ENCODE results near the gene ZNF362.
"Not testable (repeated sequence)": the region's sequence is repeated elsewhere in the genome, so short reads cannot be mapped to it uniquely, and the experiment has no call there.

Gene ZNF362

DNA sequence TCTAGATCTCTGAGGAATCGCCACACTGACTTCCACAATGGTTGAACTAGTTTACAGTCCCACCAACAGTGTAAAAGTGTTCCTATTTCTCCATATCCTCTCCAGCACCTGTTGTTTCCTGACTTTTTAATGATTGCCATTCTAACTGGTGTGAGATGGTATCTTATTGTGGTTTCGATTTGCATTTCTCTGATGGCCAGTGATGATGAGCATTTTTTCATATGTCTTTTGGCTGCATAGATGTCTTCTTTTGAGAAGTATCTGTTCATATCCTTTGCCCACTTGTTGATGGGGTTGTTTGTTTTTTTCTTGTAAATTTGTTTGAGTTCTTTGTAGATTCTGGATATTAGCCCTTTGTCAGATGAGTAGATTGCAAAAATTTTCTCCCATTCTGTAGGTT, 34.3 kb downstream of the ZNF362 start:
- not testable (repeated sequence) for H3K4me3 ChIP-seq (ENCODE audit: low read length); H3K9me3 ChIP-seq (ENCODE audit: control insufficient read depth, low read length); H3K9ac ChIP-seq (ENCODE audit: low read length); DNase-seq (ENCODE audit: low read depth); H3K4me1 ChIP-seq (ENCODE audit: control insufficient read depth, insufficient read depth, low read length); H3K27me3 ChIP-seq (replicated peaks; ENCODE audit: control insufficient read depth, insufficient read depth, low read length)
- H3K36me3 ChIP-seq (ENCODE audit: control insufficient read depth, insufficient read depth, low read length, severe bottlenecking) = peaks cover 24% of the 10 kb centered on the region

DNA sequence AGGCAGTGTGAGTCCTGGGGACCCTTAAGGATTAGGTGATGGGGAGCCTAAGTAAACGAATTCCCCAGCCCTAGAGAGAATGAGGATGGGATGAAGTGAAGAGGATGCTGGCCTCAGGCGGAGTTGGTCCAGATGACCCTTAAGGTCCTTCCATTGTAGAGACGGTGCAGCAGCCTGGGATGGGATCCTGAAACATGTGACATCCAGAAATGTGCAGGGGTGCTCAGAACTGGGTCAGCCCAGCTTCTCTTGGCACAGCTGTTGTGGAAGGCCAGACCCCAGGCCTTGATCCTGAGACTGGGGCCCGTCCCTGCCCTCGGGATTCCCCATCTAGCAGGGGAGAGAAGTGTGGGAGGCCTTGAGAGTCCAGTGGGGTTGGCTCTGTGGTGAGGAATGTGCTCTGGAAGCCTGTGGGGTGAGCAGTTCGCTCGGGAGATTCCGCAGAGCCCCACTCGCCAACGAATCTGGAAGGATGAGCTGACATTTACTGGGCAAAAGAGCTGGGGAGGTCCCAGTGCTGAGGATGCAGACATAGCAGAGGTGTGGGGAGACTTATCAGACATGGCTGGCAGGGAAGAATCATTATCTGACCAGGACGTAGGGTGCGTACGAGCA, 36.5 kb downstream of the ZNF362 start:
- Histone ChIP-seq H3K4me1 (ENCODE audit: control insufficient read depth, insufficient read depth, low read length) (peaks cover 10% of the 10 kb centered on the region), H3K4me3 (ENCODE audit: low read length) (no peak overlapping the region), H3K9ac (ENCODE audit: low read length) (no peak overlapping the region), H3K27me3 (replicated peaks; ENCODE audit: control insufficient read depth, insufficient read depth, low read length) (no peaks in the 10 kb centered on the region), H3K9me3 (ENCODE audit: control insufficient read depth, low read length) (no peaks in the 10 kb centered on the region), H3K36me3 (ENCODE audit: control insufficient read depth, insufficient read depth, low read length, severe bottlenecking) (peaks cover 19% of the 10 kb centered on the region)
- no peak for DNase-seq (ENCODE audit: low read depth)

GRCh38 chr1:33294071-33295010, 38.0 kb downstream of the ZNF362 start:
- no peak overlapping the region for H3K9ac ChIP-seq (ENCODE audit: low read length)
- no peaks in the 10 kb centered on the region for H3K27me3 ChIP-seq (replicated peaks; ENCODE audit: control insufficient read depth, insufficient read depth, low read length)
- no peak overlapping the region for H3K4me3 ChIP-seq (ENCODE audit: low read length)
- H3K9me3 ChIP-seq (ENCODE audit: control insufficient read depth, low read length) = no peaks in the 10 kb centered on the region
- no peak for DNase-seq (ENCODE audit: low read depth)
- peaks cover 19% of the 10 kb centered on the region for H3K36me3 ChIP-seq (ENCODE audit: control insufficient read depth, insufficient read depth, low read length, severe bottlenecking)
- peaks cover 13% of the 10 kb centered on the region for H3K4me1 ChIP-seq (ENCODE audit: control insufficient read depth, insufficient read depth, low read length)

DNA sequence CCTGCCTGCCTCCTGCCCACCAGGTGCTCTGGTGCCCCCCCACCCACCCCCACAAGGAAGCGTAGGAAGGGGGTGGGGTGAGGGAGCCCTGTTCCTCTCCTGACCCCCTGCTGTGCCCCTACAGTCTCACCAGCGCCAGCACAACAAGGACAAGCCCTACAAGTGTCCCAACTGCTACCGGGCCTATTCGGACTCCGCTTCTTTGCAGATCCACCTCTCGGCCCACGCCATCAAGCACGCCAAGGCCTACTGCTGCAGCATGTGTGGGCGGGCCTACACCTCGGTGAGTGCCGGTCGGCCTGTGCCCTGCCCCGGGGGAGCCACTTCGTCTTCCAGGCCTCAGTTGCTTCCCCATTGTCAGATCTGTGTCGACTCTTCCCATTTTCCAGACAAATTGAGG, 38.7 kb downstream of the ZNF362 start:
- Histone ChIP-seq H3K9ac (ENCODE audit: low read length) (no peak overlapping the region), H3K9me3 (ENCODE audit: control insufficient read depth, low read length) (no peaks in the 10 kb centered on the region), H3K27me3 (replicated peaks; ENCODE audit: control insufficient read depth, insufficient read depth, low read length) (no peaks in the 10 kb centered on the region), H3K4me1 (ENCODE audit: control insufficient read depth, insufficient read depth, low read length) (peaks cover 15% of the 10 kb centered on the region), H3K4me3 (ENCODE audit: low read length) (no peak overlapping the region), H3K36me3 (ENCODE audit: control insufficient read depth, insufficient read depth, low read length, severe bottlenecking) (peaks cover 13% of the 10 kb centered on the region)
- DNase-seq (ENCODE audit: low read depth) = no peak

DNA sequence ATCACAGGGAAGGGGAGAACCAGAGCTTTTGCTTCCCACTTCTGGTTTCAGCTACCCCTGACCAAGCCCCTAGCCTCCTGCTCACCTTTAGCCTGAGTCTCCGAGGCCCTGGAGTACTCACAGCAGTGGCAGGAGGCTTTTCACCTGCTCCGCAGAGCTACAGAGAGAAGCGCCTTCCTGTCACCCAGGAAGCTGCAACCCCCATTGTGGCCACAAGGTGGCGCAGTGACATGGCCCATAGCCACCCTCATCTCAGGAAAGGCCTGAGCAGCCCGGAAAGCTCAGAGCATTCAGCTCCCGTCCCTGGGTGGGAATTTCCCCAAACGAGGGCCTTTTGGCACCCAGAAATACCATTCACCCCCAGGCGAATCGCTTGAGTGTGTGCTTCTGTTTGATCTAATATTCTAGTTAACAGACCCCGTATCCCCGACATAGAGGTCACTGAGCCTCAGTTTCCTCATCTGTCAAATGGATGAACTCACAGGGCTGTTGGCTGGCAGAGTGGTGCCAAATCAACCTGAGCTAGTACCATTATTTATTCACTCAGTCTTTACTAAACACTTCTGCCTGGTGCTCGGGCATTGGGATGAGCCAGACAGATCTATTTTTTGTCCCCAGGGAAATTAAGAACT, 39.3 kb downstream of the ZNF362 start:
- peak overlapping the region; percentile 34 for H3K9ac ChIP-seq (ENCODE audit: low read length)
- no peaks in the 10 kb centered on the region for H3K9me3 ChIP-seq (ENCODE audit: control insufficient read depth, low read length)
- H3K27me3 ChIP-seq (replicated peaks; ENCODE audit: control insufficient read depth, insufficient read depth, low read length) = no peaks in the 10 kb centered on the region
- no peak overlapping the region for H3K4me3 ChIP-seq (ENCODE audit: low read length)
- DNase-seq (ENCODE audit: low read depth) = peak; percentile 90
- H3K4me1 ChIP-seq (ENCODE audit: control insufficient read depth, insufficient read depth, low read length) = peaks cover 20% of the 10 kb centered on the region
- peaks cover 12% of the 10 kb centered on the region for H3K36me3 ChIP-seq (ENCODE audit: control insufficient read depth, insufficient read depth, low read length, severe bottlenecking)

- Histone ChIP-seq H3K9ac (ENCODE audit: low read length) (peak overlapping the region; percentile 34), H3K36me3 (ENCODE audit: control insufficient read depth, insufficient read depth, low read length, severe bottlenecking) (peaks cover 12% of the 10 kb centered on the region)
These were observed 39.8 kb downstream of the ZNF362 start for GRCh38 chr1:33296082-33296458.

DNA sequence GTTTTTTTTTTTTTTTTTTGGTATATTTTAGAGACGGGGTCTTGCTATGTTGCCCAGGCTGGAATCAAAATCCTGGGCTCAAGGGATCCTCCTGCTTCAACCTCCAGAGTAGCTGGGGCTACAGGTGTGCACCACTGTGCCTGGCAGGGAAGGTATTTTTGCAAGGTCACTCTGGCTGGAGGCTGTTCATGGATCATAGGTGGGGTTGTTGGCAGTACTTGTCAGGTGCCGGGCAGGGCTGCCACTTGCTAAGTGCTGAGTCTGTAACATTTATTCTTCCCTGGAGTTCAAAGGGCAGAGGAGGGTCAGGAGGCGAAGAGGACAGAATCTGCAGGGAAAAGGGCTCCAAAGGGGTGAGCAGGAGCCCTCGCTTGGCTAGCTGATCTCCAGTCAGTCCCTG, 40.5 kb downstream of the ZNF362 start:
- Histone ChIP-seq H3K4me3 (ENCODE audit: low read length) (no peak overlapping the region), H3K9ac (ENCODE audit: low read length) (no peak overlapping the region), H3K36me3 (ENCODE audit: control insufficient read depth, insufficient read depth, low read length, severe bottlenecking) (peaks cover 12% of the 10 kb centered on the region)

More at GRCh38 chr1:33296082-33296458, 39.8 kb downstream of the ZNF362 start:
- Histone ChIP-seq H3K9me3 (ENCODE audit: control insufficient read depth, low read length) (no peaks in the 10 kb centered on the region), H3K4me1 (ENCODE audit: control insufficient read depth, insufficient read depth, low read length) (peaks cover 25% of the 10 kb centered on the region), H3K4me3 (ENCODE audit: low read length) (no peak overlapping the region), H3K27me3 (replicated peaks; ENCODE audit: control insufficient read depth, insufficient read depth, low read length) (no peaks in the 10 kb centered on the region)
- no peak for DNase-seq (ENCODE audit: low read depth)

DNA sequence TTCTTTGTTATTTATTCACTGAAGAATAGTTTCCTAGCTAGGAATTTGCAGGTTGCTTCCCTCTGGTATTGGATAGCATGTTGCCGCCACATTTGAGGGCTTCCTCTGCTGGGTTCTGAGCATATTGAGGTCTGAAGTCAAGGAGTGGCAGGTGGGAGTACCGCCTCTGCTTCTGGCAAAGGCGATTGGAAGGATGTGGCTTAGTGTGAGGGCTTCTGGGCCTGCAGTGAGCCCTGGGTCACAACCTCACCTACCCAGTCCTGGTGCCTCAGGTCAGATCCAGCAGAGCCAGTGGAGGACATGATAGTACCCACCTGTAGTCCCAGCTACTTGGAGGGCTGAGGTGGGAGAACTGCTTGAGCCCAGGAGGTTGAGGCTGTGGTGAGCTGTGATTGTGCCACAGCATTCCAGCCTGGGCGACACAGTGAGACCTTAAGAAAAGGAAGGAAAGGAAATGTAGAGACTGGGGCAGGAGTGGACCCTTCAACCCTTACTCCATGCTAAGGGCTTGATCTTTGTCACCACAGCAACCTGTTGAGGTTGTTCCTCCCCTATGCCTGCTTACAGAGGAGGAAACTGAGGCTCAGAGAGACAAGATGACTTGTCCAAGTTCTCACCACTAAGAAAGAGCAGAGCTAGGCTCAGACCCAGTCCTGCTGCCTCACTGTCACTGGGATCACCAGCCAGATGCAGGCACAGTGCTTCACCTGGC, 41.8 kb downstream of the ZNF362 start:
- no peaks in the 10 kb centered on the region for H3K9me3 ChIP-seq (ENCODE audit: control insufficient read depth, low read length)
- no peak overlapping the region for H3K4me3 ChIP-seq (ENCODE audit: low read length)
- no peaks in the 10 kb centered on the region for H3K27me3 ChIP-seq (replicated peaks; ENCODE audit: control insufficient read depth, insufficient read depth, low read length)
- DNase-seq (ENCODE audit: low read depth) = no peak
- peaks cover 34% of the 10 kb centered on the region for H3K4me1 ChIP-seq (ENCODE audit: control insufficient read depth, insufficient read depth, low read length)
- peaks cover 12% of the 10 kb centered on the region for H3K36me3 ChIP-seq (ENCODE audit: control insufficient read depth, insufficient read depth, low read length, severe bottlenecking)
- H3K9ac ChIP-seq (ENCODE audit: low read length) = no peak overlapping the region

More for the DNA sequence above, 40.5 kb downstream of the ZNF362 start:
- DNase-seq (ENCODE audit: low read depth) = no peak
- no peaks in the 10 kb centered on the region for H3K27me3 ChIP-seq (replicated peaks; ENCODE audit: control insufficient read depth, insufficient read depth, low read length)
- H3K9me3 ChIP-seq (ENCODE audit: control insufficient read depth, low read length) = no peaks in the 10 kb centered on the region
- peaks cover 33% of the 10 kb centered on the region for H3K4me1 ChIP-seq (ENCODE audit: control insufficient read depth, insufficient read depth, low read length)

DNA sequence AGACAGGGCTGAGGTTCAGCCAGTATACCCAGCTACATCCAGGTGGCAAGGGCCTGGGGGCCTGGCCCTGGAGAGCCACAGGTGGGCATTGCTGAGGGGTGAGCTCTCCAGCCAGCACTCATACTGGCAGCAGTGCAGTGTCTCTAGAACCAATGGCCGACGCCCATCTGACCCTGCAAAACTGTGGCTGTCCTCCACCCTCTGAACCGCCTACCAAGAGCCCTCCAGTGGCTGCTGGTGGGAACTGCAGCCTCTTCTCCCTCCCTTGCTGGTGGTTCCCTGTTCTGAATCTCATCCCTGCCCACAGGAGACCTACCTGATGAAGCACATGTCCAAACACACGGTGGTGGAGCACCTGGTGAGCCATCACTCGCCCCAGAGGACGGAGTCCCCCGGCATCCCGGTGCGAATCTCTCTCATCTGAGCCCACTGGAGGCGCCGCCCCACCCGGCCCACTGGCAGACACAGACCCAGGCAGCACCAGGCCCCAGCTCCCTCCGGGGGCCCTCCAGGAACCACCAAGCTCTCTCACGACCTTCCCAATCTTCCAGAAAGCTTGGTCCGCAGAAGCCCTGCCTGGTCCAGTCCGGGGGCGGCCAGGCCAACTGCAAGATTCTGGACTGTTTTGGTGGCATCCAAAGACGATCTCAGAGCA, 42.5 kb downstream of the ZNF362 start:
- peak; percentile 87 for DNase-seq (ENCODE audit: low read depth)
- Histone ChIP-seq H3K9ac (ENCODE audit: low read length) (no peak overlapping the region), H3K36me3 (ENCODE audit: control insufficient read depth, insufficient read depth, low read length, severe bottlenecking) (peaks cover 9% of the 10 kb centered on the region), H3K4me1 (ENCODE audit: control insufficient read depth, insufficient read depth, low read length) (peaks cover 32% of the 10 kb centered on the region), H3K27me3 (replicated peaks; ENCODE audit: control insufficient read depth, insufficient read depth, low read length) (no peaks in the 10 kb centered on the region), H3K9me3 (ENCODE audit: control insufficient read depth, low read length) (no peaks in the 10 kb centered on the region), H3K4me3 (ENCODE audit: low read length) (no peak overlapping the region)

DNA sequence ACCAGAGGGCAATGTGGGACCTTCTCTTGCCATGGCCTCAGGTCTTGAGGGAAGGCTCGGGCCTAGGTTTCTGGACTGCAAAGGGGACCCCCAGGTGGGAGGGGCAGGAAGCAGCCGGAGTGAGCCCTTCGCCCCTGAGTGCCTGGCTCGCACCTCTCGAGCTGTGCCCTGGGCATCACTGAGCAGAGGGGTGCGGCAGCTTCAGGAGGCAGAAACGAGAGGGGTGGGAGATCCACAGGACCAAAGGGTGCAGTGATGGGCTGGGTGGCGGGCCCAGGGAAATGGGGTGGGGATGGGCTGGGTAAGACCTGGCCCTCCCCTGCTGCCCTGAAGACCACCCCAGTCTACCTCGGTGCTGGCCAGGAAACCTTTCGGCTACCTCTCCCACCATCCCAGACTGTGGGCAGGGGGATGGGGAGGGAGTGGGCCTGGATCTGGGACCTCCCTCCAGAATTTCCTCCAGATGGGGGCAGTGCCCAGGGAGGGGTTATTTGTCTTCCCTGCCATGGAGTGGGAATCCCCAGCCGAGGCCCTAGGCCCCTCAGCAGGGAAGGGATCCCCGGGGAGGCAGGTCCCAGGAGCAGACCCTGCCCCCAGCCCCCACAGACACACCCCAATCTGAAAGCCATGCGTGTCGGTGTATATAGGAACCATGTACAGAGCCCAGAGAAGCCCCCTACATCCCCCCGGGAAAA, 43.3 kb downstream of the ZNF362 start:
- H3K4me3 ChIP-seq (ENCODE audit: low read length) = no peak overlapping the region
- H3K4me1 ChIP-seq (ENCODE audit: control insufficient read depth, insufficient read depth, low read length) = peaks cover 32% of the 10 kb centered on the region
- H3K36me3 ChIP-seq (ENCODE audit: control insufficient read depth, insufficient read depth, low read length, severe bottlenecking) = peaks cover 4% of the 10 kb centered on the region
- no peaks in the 10 kb centered on the region for H3K27me3 ChIP-seq (replicated peaks; ENCODE audit: control insufficient read depth, insufficient read depth, low read length)
- no peak overlapping the region for H3K9ac ChIP-seq (ENCODE audit: low read length)
- no peaks in the 10 kb centered on the region for H3K9me3 ChIP-seq (ENCODE audit: control insufficient read depth, low read length)
- DNase-seq (ENCODE audit: low read depth) = no peak

All from adipocyte (in vitro differentiated cells).